Heart left ventricle (tissue), 16 donors: ENCODE measurements around the gene SHISA9. TPM values are rescaled to one million over a fixed set of nuclear protein-coding genes. Genes with fewer than 3 reads are reported as not detected.

Source experiments
- ATAC-seq, 4 donors: fragments of 200-7000 bp; cut with Tn5 transposase; one replicate each; pipeline ENCODE4 v1.9.1; 2020 to 2022; ENCODE audit warnings: moderate library complexity in 4 of 4, mild to moderate bottlenecking in 3 of 4, moderate number of reproducible peaks in 1 of 4
- DNase-seq, 5 donors: peaks; one replicate each; pipeline ENCODE4 v3.0.0-alpha.2; 2020
- H3K27ac ChIP-seq, 12 donors: fragments of 200-600 bp; sonication (generic) in 4 of 12; one replicate each; pipeline versions ENCODE4 v1.5.0 to v1.8.0; 2016 to 2022; ENCODE audit warnings: mild to moderate bottlenecking in 2 of 12
- H3K27me3 ChIP-seq, 9 donors: fragments of 200-600 bp; sonication (generic) in 2 of 9; one replicate each; pipeline versions ENCODE4 v1.5.1 to v1.8.0; 2016 to 2022; ENCODE audit warnings: mild to moderate bottlenecking in 3 of 9
- H3K36me3 ChIP-seq, 9 donors: fragments of 200-600 bp; sonication (generic) in 2 of 9; one replicate each; pipeline versions ENCODE4 v1.5.0 to v1.8.0; 2018 to 2022; ENCODE audit warnings: mild to moderate bottlenecking in 2 of 9
- H3K4me1 ChIP-seq, 12 donors: fragments of 200-600 bp; sonication (generic) in 4 of 12; one replicate each; pipeline versions ENCODE4 v1.5.0 to v1.8.0; 2016 to 2022; ENCODE audit warnings: mild to moderate bottlenecking in 3 of 12
- H3K4me3 ChIP-seq, 12 donors: fragments of 200-600 bp; sonication (generic) in 4 of 12; one replicate each; pipeline versions ENCODE4 v1.5.0 to v1.8.0; 2017 to 2022; ENCODE audit warnings: mild to moderate bottlenecking in 9 of 12, moderate library complexity in 4 of 12
- H3K9me3 ChIP-seq, 12 donors: fragments of 200-600 bp; sonication (generic) in 4 of 12; one replicate each; pipeline versions ENCODE4 v1.5.0 to v1.8.0; 2016 to 2022; ENCODE audit warnings: mild to moderate bottlenecking in 1 of 12
- POLR2A ChIP-seq, 2 donors: fragments of 450-650 bp; IDR thresholded peaks; one replicate each; pipeline ENCODE4 v1.6.1; 2017; ENCODE audit warnings: antibody characterized with exemption in 2 of 2, mild to moderate bottlenecking in 2 of 2, moderate library complexity in 2 of 2
- WGBS, 4 donors: extraction: QIAGEN DNeasy Blood & Tissue Kit in 2 of 4; methylation state at CpG; one replicate each; pipeline versions ENCODE4 v1.1.5 to v1.1.7; 2013 to 2018; 5-methylcytosine and 5-hydroxymethylcytosine counted together
- intact Hi-C, 10 donors: fragments of 100-400 bp; cut with DNase I; formaldehyde crosslinking; loops; one replicate each; pipeline versions ENCODE4 v1.11.1 to v1.14.2; 2022
- polyA plus RNA-seq, 2 donors: library from polyadenylated mRNA; stranded (reverse); fragments of 200-250 nt; gene quantifications; one replicate each; pipeline ENCODE4 v1.2.3, GENCODE V29; 2013
- total RNA-seq, 9 donors: library from RNA; depleted of rRNA in 2 of 9; stranded (reverse); fragments of >200 nt in 2 of 9; fragmentation: NEBNext Ultra II Directional in 3 of 9; extraction: Animal tissue kit (Norgen Biotek cat#: 25700) in 3 of 9; gene quantifications; one replicate each; pipeline versions ENCODE4 v1.1.0 to v1.2.4, GENCODE V29; 2016 to 2023
- TF ChIP-seq, protein P1 (sequence below), 12 donors: fragments of 200-600 bp; sonication (generic) in 4 of 12; IDR thresholded peaks; one replicate each; pipeline versions ENCODE4 v1.5.0 to v1.8.0; 2018 to 2022; ENCODE audit warnings: antibody characterized with exemption in 12 of 12, mild to moderate bottlenecking in 5 of 12
- donor health status: ischemic (EF 13 %, LVEDD 7.1; RV severe dilation, severe dysfunction).
- donor health status: healthy with polysubstance abuse.
- donor health status: DM: no; HTN: yes; CAD: no.
- donor health status: DM: no; HTN: no; CAD: no.
- donor health status: ischemic (EF 25% LVEDD 6.9; RV normal size, moderate dysfunction).
- donor health status: ischemic (EF 25% LVEDD 5.7; RV mildly dilated, moderate dysfunction).
- donor health status: healthy.
- donor health status: DM: yes; HTN: yes; CAD: no.
- donor health status: ischemic (EF 35%, LVEDD 5.7; RV mildly dilated, moderate dysfunction).
- donor health status: nonischemic (EF 11% LVEDD 7.7; RV severe dilation, severe dysfunction).
- donor health status: DM: yes; HTN: yes; CAD: no.
- donor health status: PGD.
- donor health status: ischemic (EF 29% LVEDD 5.4; RV normal size, mild dysfunction).
- donor health status: nonischemic (EF 23%, LVEDD 6.1; RV moderate dilation, normal function).

The SHISA9 gene
- total and polyA plus RNA-seq, 11 donors = 0.08 to 0.83 (median 0.24) TPM; not detected in 1

DNA sequence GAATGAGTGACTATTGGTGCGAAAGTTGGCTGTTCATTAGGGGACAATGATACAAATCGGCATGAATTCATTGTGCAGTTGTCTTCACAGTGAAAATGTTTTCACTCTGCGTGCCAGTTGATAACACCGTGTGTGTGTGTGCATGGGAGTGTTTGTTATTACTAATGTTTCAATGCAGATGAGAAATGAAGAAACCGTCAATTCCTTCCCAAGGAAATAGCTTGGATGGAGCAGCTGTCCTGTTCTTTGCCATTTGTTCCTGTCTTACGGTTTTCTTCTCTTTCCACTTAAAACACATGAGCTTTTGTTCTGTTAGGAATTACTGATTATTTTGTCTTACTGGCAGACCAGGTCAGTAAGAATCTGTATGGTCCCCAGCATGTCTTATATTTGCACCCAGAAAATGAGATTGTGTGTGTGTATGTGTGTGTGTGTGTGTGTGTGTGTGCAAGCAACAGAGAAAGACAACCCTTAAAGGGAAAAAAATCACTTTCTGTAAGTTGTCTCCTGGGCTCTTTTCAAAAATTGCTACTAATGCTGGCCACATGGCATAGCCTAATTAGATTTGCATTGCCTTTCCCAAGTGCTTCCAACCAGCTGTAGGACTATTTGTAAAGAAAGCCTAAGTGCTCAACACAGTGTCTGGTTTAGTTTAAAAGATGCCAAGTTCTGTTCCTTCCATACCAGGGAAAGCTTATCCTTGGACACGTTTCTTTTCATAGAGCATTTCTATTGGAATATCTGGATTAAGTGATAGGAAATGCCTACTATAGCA, 23.8 kb downstream of the SHISA9 start:
- Histone ChIP-seq H3K27ac (no peak overlapping the region), H3K4me1 (no peaks in the 10 kb centered on the region), H3K4me3 (no peak overlapping the region), H3K27me3 (peaks cover 0 to 12% (median 0%) of the 10 kb centered on the region in 9 donors), H3K36me3 (no peaks in the 10 kb centered on the region), H3K9me3 (no peaks in the 10 kb centered on the region)
- TF ChIP-seq, protein P1, sequence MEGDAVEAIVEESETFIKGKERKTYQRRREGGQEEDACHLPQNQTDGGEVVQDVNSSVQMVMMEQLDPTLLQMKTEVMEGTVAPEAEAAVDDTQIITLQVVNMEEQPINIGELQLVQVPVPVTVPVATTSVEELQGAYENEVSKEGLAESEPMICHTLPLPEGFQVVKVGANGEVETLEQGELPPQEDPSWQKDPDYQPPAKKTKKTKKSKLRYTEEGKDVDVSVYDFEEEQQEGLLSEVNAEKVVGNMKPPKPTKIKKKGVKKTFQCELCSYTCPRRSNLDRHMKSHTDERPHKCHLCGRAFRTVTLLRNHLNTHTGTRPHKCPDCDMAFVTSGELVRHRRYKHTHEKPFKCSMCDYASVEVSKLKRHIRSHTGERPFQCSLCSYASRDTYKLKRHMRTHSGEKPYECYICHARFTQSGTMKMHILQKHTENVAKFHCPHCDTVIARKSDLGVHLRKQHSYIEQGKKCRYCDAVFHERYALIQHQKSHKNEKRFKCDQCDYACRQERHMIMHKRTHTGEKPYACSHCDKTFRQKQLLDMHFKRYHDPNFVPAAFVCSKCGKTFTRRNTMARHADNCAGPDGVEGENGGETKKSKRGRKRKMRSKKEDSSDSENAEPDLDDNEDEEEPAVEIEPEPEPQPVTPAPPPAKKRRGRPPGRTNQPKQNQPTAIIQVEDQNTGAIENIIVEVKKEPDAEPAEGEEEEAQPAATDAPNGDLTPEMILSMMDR (IDR thresholded peaks at IDR 0.05) = no peak
- TF ChIP-seq POLR2A (IDR thresholded peaks at IDR 0.05) = no peak
- WGBS, 4 donors = 68 to 76% (median 74%) methylated on average over 7 of the region's 7 CpGs
- DNase-seq = no peak
- intact Hi-C loops = no loop called here
- ATAC-seq = no peak

DNA sequence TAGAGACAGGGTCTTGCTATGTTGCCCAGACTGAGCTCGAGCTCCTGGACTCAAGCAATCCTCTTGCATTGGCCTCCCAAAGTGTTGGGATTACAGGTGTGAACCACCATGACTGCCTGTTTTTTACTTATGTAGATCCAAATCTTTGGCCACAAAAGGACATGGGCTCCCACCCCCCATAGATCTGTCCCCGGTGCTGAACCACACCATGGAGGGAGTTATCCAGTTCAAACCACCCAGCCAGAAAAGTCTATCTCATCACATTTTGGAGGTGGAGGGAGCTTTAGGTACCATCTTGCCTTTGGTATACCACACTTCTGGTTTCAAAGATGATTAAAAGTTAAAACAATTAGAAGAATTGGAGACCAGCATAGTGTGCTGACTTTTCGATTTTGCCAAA, 26.2 kb downstream of the SHISA9 start:
- H3K36me3 ChIP-seq = no peaks in the 10 kb centered on the region
- H3K4me3 ChIP-seq = no peak overlapping the region
- no peaks in the 10 kb centered on the region for H3K9me3 ChIP-seq
- intact Hi-C loops = no loop called here
- H3K27ac ChIP-seq = no peak overlapping the region
- no peak for ATAC-seq
- H3K27me3 ChIP-seq = peaks cover 0 to 10% (median 0%) of the 10 kb centered on the region in 9 donors
- no peak for DNase-seq
- TF ChIP-seq POLR2A (IDR thresholded peaks at IDR 0.05) = no peak
- TF ChIP-seq, protein P1 (IDR thresholded peaks at IDR 0.05) = no peak
- H3K4me1 ChIP-seq = no peaks in the 10 kb centered on the region
- WGBS, 4 donors = 73 to 85% (median 79%) methylated on average over 3 of the region's 3 CpGs

DNA sequence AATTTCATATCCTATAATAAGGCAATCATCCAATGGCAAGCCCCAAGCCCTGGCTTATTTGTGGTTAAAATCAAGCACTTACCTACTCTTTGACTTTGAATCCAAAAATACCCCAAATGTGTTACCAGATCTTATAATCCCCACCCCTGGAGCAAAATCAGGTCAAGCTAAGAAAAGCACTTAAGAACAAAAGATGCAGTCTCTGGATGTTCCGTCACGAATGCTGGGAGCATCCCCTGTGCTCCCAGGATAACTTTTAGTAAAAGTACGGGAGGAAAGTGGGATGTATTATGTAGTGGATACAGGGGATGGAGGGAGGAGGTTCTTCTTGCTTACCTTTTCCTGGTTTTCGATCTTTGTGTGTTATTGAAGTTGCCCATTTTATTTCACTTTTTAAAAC, 29.5 kb downstream of the SHISA9 start:
- Histone ChIP-seq H3K4me3 (no peak overlapping the region), H3K9me3 (no peaks in the 10 kb centered on the region), H3K36me3 (no peaks in the 10 kb centered on the region), H3K27ac (no peak overlapping the region), H3K4me1 (no peaks in the 10 kb centered on the region), H3K27me3 (peaks cover 0 to 3% (median 0%) of the 10 kb centered on the region in 9 donors)
- ATAC-seq (no peak), DNase-seq (no peak)
- WGBS, 4 donors = 79 to 85% (median 82%) methylated on average over 4 of the region's 4 CpGs
- intact Hi-C loops = no loop called here
- TF ChIP-seq, protein P1 (IDR thresholded peaks at IDR 0.05) = no peak
- TF ChIP-seq POLR2A (IDR thresholded peaks at IDR 0.05) = no peak

DNA sequence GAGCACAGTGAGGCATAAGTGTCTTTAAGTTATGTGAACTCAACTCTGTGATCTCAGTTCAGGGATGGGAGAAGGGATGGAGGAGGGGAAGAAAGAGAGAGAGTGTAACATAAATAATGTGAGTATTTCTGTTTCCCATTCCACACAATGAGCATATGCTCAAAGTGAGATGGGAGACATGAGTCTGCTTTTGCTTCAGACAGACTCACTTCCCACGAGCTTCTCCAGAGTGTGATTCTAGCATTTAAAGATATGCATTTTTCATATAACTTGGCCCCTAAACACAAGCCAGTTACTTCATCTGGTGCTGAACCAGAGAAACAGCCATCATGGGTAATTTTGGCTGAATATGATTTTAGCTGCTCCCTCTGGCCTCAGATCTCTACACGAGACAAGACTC, 35.0 kb downstream of the SHISA9 start:
- intact Hi-C loops = no loop called here
- WGBS, 4 donors = 53 to 58% (median 55%) methylated on average over 2 of the region's 2 CpGs
- ATAC-seq (no peak), DNase-seq (no peak)
- TF ChIP-seq POLR2A (IDR thresholded peaks at IDR 0.05) = no peak
- TF ChIP-seq, protein P1 (IDR thresholded peaks at IDR 0.05) = no peak
- H3K36me3 ChIP-seq = no peaks in the 10 kb centered on the region
- peaks cover 0 to 8% (median 0%) of the 10 kb centered on the region in 12 donors for H3K9me3 ChIP-seq
- no peak overlapping the region for H3K27ac ChIP-seq
- H3K4me1 ChIP-seq = no peaks in the 10 kb centered on the region
- H3K27me3 ChIP-seq = peaks cover 0 to 3% (median 0%) of the 10 kb centered on the region in 9 donors
- no peak overlapping the region for H3K4me3 ChIP-seq
